Stimulated activated CD4-positive, alpha-beta T cell treated with anti-CD3 and anti-CD28 coated beads, Interleukin-12 subunit alpha, Interleukin-12 subunit beta, amount 100 ng/mL, for 24 hours (primary cell): Measurements from ENCODE around the gene CADM1.

Source experiments
- DNase-seq, 2 experiments: peaks; one replicate each; pipeline ENCODE4 v3.0.0-alpha.2; 2020; ENCODE audit warnings: low read depth in 2 of 2

Gene CADM1

GRCh38 chr11:115504276-115505158, at the start of gene CADM1:
Gene CADM1, minus strand, starts transcription at chr11:115504415.
- peak; percentile 45 to 54 for DNase-seq

- DNase-seq: no peak
Measured at GRCh38 chr11:115552773-115553438, 48.7 kb upstream of the CADM1 start.

GRCh38 chr11:115552151-115552772, 48.0 kb upstream of the CADM1 start:
- no peak for DNase-seq

GRCh38 chr11:115550291-115551059, 46.3 kb upstream of the CADM1 start:
- no peak for DNase-seq

GRCh38 chr11:115548878-115549528, 44.8 kb upstream of the CADM1 start:
- DNase-seq: no peak

GRCh38 chr11:115545581-115546210, 41.5 kb upstream of the CADM1 start:
- no peak for DNase-seq

GRCh38 chr11:115544422-115544948, 40.3 kb upstream of the CADM1 start:
- DNase-seq: no peak

- no peak for DNase-seq
Measured at GRCh38 chr11:115541518-115541917, 37.3 kb upstream of the CADM1 start.

GRCh38 chr11:115539844-115540243, 35.6 kb upstream of the CADM1 start:
- no peak for DNase-seq

GRCh38 chr11:115535781-115536180, 31.6 kb upstream of the CADM1 start:
- DNase-seq: no peak

- DNase-seq: no peak
Measured at GRCh38 chr11:115530752-115531151, 26.5 kb upstream of the CADM1 start.

GRCh38 chr11:115528225-115528624, 24.0 kb upstream of the CADM1 start:
- DNase-seq: no peak

- DNase-seq: no peak
Measured at GRCh38 chr11:115527534-115528125, 23.4 kb upstream of the CADM1 start.

GRCh38 chr11:115525531-115526006, 21.4 kb upstream of the CADM1 start:
- DNase-seq: no peak

- no peak for DNase-seq
Measured at GRCh38 chr11:115524572-115524971, 20.4 kb upstream of the CADM1 start.

- no peak for DNase-seq
Measured at GRCh38 chr11:115523727-115524399, 19.6 kb upstream of the CADM1 start.

GRCh38 chr11:115522302-115522701, 18.1 kb upstream of the CADM1 start:
- DNase-seq: no peak

- DNase-seq: no peak
Measured at GRCh38 chr11:115521825-115522224, 17.6 kb upstream of the CADM1 start.

- no peak for DNase-seq
Measured at GRCh38 chr11:115518983-115519628, 14.9 kb upstream of the CADM1 start.
